ENCODE measurements around the gene GPR152.

GPR152 gene

GRCh38 chr11:67413266-67413849, 39.2 kb downstream of the GPR152 start:
- Histone ChIP-seq H3K4me3 (replicated peaks; ENCODE audit: insufficient read depth, low read length) (no peak overlapping the region), H3K27me3 (ENCODE audit: insufficient read depth, poor library complexity, severe bottlenecking) (no peaks in the 10 kb centered on the region), H3K27ac (replicated peaks) (no peak overlapping the region)
- no peak for TF ChIP-seq CTCF (IDR thresholded peaks at IDR 0.05; ENCODE audit: insufficient read depth, low read length)
- TF ChIP-seq POLR2AphosphoS5 (IDR thresholded peaks at IDR 0.05; ENCODE audit: low read depth): no peak
- TF ChIP-seq GABPA (IDR thresholded peaks at IDR 0.05; ENCODE audit: low read depth): no peak
- no peak for TF ChIP-seq SPI1 (IDR thresholded peaks at IDR 0.05; ENCODE audit: borderline replicate concordance, low read depth)
- TF ChIP-seq, protein P1, sequence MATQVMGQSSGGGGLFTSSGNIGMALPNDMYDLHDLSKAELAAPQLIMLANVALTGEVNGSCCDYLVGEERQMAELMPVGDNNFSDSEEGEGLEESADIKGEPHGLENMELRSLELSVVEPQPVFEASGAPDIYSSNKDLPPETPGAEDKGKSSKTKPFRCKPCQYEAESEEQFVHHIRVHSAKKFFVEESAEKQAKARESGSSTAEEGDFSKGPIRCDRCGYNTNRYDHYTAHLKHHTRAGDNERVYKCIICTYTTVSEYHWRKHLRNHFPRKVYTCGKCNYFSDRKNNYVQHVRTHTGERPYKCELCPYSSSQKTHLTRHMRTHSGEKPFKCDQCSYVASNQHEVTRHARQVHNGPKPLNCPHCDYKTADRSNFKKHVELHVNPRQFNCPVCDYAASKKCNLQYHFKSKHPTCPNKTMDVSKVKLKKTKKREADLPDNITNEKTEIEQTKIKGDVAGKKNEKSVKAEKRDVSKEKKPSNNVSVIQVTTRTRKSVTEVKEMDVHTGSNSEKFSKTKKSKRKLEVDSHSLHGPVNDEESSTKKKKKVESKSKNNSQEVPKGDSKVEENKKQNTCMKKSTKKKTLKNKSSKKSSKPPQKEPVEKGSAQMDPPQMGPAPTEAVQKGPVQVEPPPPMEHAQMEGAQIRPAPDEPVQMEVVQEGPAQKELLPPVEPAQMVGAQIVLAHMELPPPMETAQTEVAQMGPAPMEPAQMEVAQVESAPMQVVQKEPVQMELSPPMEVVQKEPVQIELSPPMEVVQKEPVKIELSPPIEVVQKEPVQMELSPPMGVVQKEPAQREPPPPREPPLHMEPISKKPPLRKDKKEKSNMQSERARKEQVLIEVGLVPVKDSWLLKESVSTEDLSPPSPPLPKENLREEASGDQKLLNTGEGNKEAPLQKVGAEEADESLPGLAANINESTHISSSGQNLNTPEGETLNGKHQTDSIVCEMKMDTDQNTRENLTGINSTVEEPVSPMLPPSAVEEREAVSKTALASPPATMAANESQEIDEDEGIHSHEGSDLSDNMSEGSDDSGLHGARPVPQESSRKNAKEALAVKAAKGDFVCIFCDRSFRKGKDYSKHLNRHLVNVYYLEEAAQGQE (IDR thresholded peaks at IDR 0.05; ENCODE audit: insufficient replicate concordance, low read depth): no peak
- DNase-seq (ENCODE audit: low read depth in 1 of 2, low spot score in 1 of 2): no peak

DNA sequence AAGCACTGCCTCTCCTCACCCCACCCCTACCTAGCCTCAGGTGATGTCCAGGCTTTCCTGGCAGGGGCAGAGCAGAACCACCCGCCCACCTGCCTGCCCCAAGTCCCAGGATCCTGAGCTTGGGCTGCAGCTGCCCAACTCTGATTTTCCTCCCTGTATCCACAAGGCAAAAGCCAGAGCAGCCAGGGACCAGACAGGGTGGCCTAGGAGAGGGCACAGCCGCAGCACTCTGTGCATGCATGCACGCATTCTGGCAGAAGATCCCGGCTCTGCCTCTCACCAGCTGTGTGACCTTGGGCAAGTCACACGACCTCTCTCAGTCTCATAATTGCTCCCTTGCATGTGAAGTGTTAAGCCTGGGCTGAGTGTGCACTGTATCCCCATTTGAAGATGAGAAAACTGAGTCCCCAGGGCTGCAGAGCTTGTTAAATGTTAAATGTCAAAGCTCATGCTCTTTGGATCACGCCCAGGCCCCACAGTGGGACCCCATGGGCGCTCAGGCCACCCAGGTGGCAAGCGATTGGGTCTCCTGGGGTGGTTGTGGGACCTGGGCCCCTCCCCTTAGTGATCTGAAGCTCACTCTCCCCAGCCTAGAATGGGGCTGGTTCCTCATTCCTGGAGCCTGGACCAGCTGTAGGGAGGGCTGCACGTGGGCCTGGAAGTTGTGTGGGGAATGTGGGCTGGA, 39.9 kb downstream of the GPR152 start:
- no peak overlapping the region for H3K27ac ChIP-seq (replicated peaks)
- no peak for DNase-seq (ENCODE audit: low read depth in 1 of 2, low spot score in 1 of 2)
- TF ChIP-seq CTCF (IDR thresholded peaks at IDR 0.05; ENCODE audit: insufficient read depth, low read length) (no peak), GABPA (IDR thresholded peaks at IDR 0.05; ENCODE audit: low read depth) (no peak), SPI1 (IDR thresholded peaks at IDR 0.05; ENCODE audit: borderline replicate concordance, low read depth) (no peak), POLR2AphosphoS5 (IDR thresholded peaks at IDR 0.05; ENCODE audit: low read depth) (no peak)
- TF ChIP-seq, protein P1 (IDR thresholded peaks at IDR 0.05; ENCODE audit: insufficient replicate concordance, low read depth): no peak
- no peak overlapping the region for H3K4me3 ChIP-seq (replicated peaks; ENCODE audit: insufficient read depth, low read length)
- no peaks in the 10 kb centered on the region for H3K27me3 ChIP-seq (ENCODE audit: insufficient read depth, poor library complexity, severe bottlenecking)

DNA sequence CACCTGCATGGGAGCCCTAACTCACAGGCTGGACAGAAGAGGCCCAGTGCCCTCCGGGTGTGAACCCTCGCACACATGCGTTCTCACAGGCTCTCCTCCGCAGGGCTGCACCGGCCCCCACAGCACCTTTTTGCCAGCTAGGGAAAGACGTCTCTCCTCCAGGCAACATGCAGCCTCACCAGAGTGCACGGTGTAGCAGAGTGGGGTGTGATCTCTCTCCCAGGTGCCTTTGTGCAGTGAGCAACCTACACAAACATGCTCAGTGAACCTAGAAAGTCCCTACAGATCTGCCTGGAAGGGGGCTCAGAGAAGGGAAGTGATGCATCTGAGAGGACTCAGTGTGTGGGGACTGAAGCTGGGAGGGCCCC, 40.8 kb downstream of the GPR152 start:
- TF ChIP-seq POLR2AphosphoS5 (IDR thresholded peaks at IDR 0.05; ENCODE audit: low read depth) (no peak), SPI1 (IDR thresholded peaks at IDR 0.05; ENCODE audit: borderline replicate concordance, low read depth) (no peak), CTCF (IDR thresholded peaks at IDR 0.05; ENCODE audit: insufficient read depth, low read length) (no peak), GABPA (IDR thresholded peaks at IDR 0.05; ENCODE audit: low read depth) (no peak)
- TF ChIP-seq, protein P1 (IDR thresholded peaks at IDR 0.05; ENCODE audit: insufficient replicate concordance, low read depth): no peak
- DNase-seq (ENCODE audit: low read depth in 1 of 2, low spot score in 1 of 2): no peak
- no peak overlapping the region for H3K27ac ChIP-seq (replicated peaks)
- no peaks in the 10 kb centered on the region for H3K27me3 ChIP-seq (ENCODE audit: insufficient read depth, poor library complexity, severe bottlenecking)
- H3K4me3 ChIP-seq (replicated peaks; ENCODE audit: insufficient read depth, low read length): no peak overlapping the region
